ENCODE results near the gene PDCD11. TPM values are rescaled to one million over a fixed set of nuclear protein-coding genes. Genes with fewer than 3 reads are reported as not detected.

The PDCD11 gene
- total and polyA plus RNA-seq, 4 donors = 8.3 to 20.9 (median 9.8) TPM

GRCh38 chr10:103443475-103444185 is 47.2 kb downstream of the PDCD11 start:
- Histone ChIP-seq H3K4me1 (ENCODE audit: control insufficient read depth in 4 of 4, insufficient read depth in 4 of 4, low read length in 3 of 4) (no peaks in the 10 kb centered on the region), H3K4me3 (ENCODE audit: low read depth in 1 of 3, low read length in 3 of 3) (no peak overlapping the region), H3K9me3 (ENCODE audit: control insufficient read depth in 4 of 4, low read length in 3 of 4) (no peaks in the 10 kb centered on the region), H3K36me3 (ENCODE audit: control insufficient read depth in 4 of 4, insufficient read depth in 3 of 4, low read depth in 1 of 4, low read length in 3 of 4) (peaks cover 10 to 84% (median 44%) of the 10 kb centered on the region in 4 donors), H3K27ac (ENCODE audit: low read depth in 1 of 2, low read length in 2 of 2) (no peak overlapping the region), H3K9ac (ENCODE audit: low read depth in 1 of 2, low read length in 2 of 2) (no peak overlapping the region), H3K27me3 (ENCODE audit: control insufficient read depth in 4 of 4, insufficient read depth in 4 of 4, low read length in 3 of 4) (no peaks in the 10 kb centered on the region)
- TF ChIP-seq HNF4G (IDR thresholded peaks at IDR 0.05) = no peak
- no peak for TF ChIP-seq TAF1 (conservative IDR thresholded peaks at IDR 0.05)
- no peak for TF ChIP-seq CTCF (IDR thresholded peaks at IDR 0.05; ENCODE audit: low read depth, low read length, missing input control)
- TF ChIP-seq, protein P1, sequence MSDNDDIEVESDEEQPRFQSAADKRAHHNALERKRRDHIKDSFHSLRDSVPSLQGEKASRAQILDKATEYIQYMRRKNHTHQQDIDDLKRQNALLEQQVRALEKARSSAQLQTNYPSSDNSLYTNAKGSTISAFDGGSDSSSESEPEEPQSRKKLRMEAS (IDR thresholded peaks at IDR 0.05) = no peak
- no peak for TF ChIP-seq NR2F2 (IDR thresholded peaks at IDR 0.05)
- TF ChIP-seq RXRA (IDR thresholded peaks at IDR 0.05) = no peak
- no peak for DNase-seq (ENCODE audit: low spot score)
- 93% methylated on average over 23 of the region's 23 CpGs for WGBS

DNA sequence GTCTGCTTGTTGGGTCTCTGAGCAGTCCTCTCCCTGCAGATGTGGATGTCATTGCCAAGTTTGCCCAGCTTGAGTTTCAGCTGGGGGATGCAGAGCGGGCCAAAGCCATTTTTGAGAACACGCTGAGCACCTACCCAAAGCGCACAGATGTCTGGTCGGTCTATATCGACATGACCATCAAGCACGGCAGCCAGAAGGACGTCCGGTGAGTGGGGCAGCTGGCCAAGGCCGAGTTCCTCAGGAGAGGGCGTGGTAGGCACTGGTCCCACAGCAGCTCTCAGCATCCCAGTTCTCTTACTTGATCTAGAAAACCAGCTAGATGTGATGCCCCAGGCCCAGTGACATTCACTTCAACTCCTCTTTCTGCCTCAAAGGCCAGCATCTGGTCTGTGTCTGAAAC is 48.1 kb downstream of the PDCD11 start:
- Histone ChIP-seq H3K4me3 (ENCODE audit: low read depth in 1 of 3, low read length in 3 of 3) (no peak overlapping the region), H3K4me1 (ENCODE audit: control insufficient read depth in 4 of 4, insufficient read depth in 4 of 4, low read length in 3 of 4) (no peaks in the 10 kb centered on the region), H3K36me3 (ENCODE audit: control insufficient read depth in 4 of 4, insufficient read depth in 3 of 4, low read depth in 1 of 4, low read length in 3 of 4) (peaks cover 8 to 76% (median 43%) of the 10 kb centered on the region in 4 donors), H3K27ac (ENCODE audit: low read depth in 1 of 2, low read length in 2 of 2) (no peak overlapping the region), H3K27me3 (ENCODE audit: control insufficient read depth in 4 of 4, insufficient read depth in 4 of 4, low read length in 3 of 4) (no peaks in the 10 kb centered on the region), H3K9me3 (ENCODE audit: control insufficient read depth in 4 of 4, low read length in 3 of 4) (no peaks in the 10 kb centered on the region), H3K9ac (ENCODE audit: low read depth in 1 of 2, low read length in 2 of 2) (no peak overlapping the region)
- TF ChIP-seq GABPA (IDR thresholded peaks at IDR 0.05 in 1 of 2, conservative IDR thresholded peaks at IDR 0.05 in 1 of 2) (no peak), HNF4A (conservative IDR thresholded peaks at IDR 0.05) (no peak), FOXA1 (IDR thresholded peaks at IDR 0.05) (no peak), NR2F2 (IDR thresholded peaks at IDR 0.05) (no peak), RXRA (IDR thresholded peaks at IDR 0.05) (no peak), ZBTB33 (IDR thresholded peaks at IDR 0.05) (no peak), YY1 (IDR thresholded peaks at IDR 0.05) (no peak), CTCF (IDR thresholded peaks at IDR 0.05; ENCODE audit: low read depth, low read length, missing input control) (no peak), JUND (IDR thresholded peaks at IDR 0.05) (no peak), SP1 (IDR thresholded peaks at IDR 0.05) (no peak), RAD21 (IDR thresholded peaks at IDR 0.05) (no peak), FOXA2 (IDR thresholded peaks at IDR 0.05) (no peak), EGR1 (IDR thresholded peaks at IDR 0.05; ENCODE audit: low read depth in 2 of 2) (no peak), TAF1 (conservative IDR thresholded peaks at IDR 0.05) (no peak), HNF4G (IDR thresholded peaks at IDR 0.05) (no peak)
- TF ChIP-seq, protein P1 (IDR thresholded peaks at IDR 0.05) = no peak
- TF ChIP-seq, protein P2, sequence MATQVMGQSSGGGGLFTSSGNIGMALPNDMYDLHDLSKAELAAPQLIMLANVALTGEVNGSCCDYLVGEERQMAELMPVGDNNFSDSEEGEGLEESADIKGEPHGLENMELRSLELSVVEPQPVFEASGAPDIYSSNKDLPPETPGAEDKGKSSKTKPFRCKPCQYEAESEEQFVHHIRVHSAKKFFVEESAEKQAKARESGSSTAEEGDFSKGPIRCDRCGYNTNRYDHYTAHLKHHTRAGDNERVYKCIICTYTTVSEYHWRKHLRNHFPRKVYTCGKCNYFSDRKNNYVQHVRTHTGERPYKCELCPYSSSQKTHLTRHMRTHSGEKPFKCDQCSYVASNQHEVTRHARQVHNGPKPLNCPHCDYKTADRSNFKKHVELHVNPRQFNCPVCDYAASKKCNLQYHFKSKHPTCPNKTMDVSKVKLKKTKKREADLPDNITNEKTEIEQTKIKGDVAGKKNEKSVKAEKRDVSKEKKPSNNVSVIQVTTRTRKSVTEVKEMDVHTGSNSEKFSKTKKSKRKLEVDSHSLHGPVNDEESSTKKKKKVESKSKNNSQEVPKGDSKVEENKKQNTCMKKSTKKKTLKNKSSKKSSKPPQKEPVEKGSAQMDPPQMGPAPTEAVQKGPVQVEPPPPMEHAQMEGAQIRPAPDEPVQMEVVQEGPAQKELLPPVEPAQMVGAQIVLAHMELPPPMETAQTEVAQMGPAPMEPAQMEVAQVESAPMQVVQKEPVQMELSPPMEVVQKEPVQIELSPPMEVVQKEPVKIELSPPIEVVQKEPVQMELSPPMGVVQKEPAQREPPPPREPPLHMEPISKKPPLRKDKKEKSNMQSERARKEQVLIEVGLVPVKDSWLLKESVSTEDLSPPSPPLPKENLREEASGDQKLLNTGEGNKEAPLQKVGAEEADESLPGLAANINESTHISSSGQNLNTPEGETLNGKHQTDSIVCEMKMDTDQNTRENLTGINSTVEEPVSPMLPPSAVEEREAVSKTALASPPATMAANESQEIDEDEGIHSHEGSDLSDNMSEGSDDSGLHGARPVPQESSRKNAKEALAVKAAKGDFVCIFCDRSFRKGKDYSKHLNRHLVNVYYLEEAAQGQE (IDR thresholded peaks at IDR 0.05) = no peak
- TF ChIP-seq, protein P3, sequence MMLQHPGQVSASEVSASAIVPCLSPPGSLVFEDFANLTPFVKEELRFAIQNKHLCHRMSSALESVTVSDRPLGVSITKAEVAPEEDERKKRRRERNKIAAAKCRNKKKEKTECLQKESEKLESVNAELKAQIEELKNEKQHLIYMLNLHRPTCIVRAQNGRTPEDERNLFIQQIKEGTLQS (IDR thresholded peaks at IDR 0.05) = no peak
- DNase-seq (ENCODE audit: low spot score) = no peak
- 95% methylated on average over 10 of the region's 10 CpGs for WGBS

All from liver (tissue), 9 donors.